H9 (cell line): Measurements from ENCODE around the gene AKAP11. TPM values are rescaled to one million over a fixed set of nuclear protein-coding genes. Genes with fewer than 3 reads are reported as not detected.

ENCODE experiments used
- DNase-seq: peaks from one replicate; pipeline ENCODE4 v3.0.0-alpha.2; 2017
- H2AFZ ChIP-seq: one replicate; pipeline ENCODE4 v1.6.1; 2013; ENCODE audit warnings: mild to moderate bottlenecking, low read length, control low read depth, moderate library complexity
- H2AK5ac ChIP-seq: 2 replicates; pipeline ENCODE4 v1.6.1; 2013; ENCODE audit warnings: low read length, control low read depth, mixed read lengths; ENCODE audit not compliant: insufficient read length
- H2BK120ac ChIP-seq: one replicate; pipeline ENCODE4 v1.6.1; 2013; ENCODE audit warnings: low read depth, mild to moderate bottlenecking, low read length, control low read depth, inconsistent platforms; ENCODE audit not compliant: poor library complexity, severe bottlenecking
- H2BK12ac ChIP-seq: 2 replicates; pipeline ENCODE4 v1.6.1; 2013; ENCODE audit warnings: low read length, control low read depth, mixed read lengths, low read depth; ENCODE audit not compliant: insufficient read length
- H2BK15ac ChIP-seq: 2 replicates; pipeline ENCODE4 v1.6.1; 2013; ENCODE audit warnings: low read depth, low read length, control low read depth
- H2BK20ac ChIP-seq: one replicate; pipeline ENCODE4 v1.6.1; 2013; ENCODE audit warnings: low read depth, mild to moderate bottlenecking, low read length, control low read depth, inconsistent platforms; ENCODE audit not compliant: poor library complexity, severe bottlenecking
- H2BK5ac ChIP-seq: 2 replicates; pipeline ENCODE4 v1.6.1; 2013; ENCODE audit warnings: low read length, control low read depth, mixed read lengths; ENCODE audit not compliant: insufficient read length
- H3K14ac ChIP-seq: 2 replicates; pipeline ENCODE4 v1.6.1; 2013; ENCODE audit warnings: low read length, control low read depth; ENCODE audit not compliant: insufficient read depth
- H3K18ac ChIP-seq: 2 replicates; pipeline ENCODE4 v1.6.1; 2013; ENCODE audit warnings: low read depth, mild to moderate bottlenecking, mixed read lengths, low read length, control low read depth; ENCODE audit not compliant: insufficient read length
- H3K23ac ChIP-seq: 2 replicates; pipeline ENCODE4 v1.6.1; 2013; ENCODE audit warnings: low read length, control low read depth, mixed read lengths, low read depth; ENCODE audit not compliant: insufficient read length
- H3K23me2 ChIP-seq: 2 replicates; pipeline ENCODE4 v1.6.1; 2013; ENCODE audit warnings: low read depth, mild to moderate bottlenecking, mixed read lengths, low read length, control low read depth; ENCODE audit not compliant: insufficient read length, poor library complexity, severe bottlenecking
- H3K27ac ChIP-seq: 2 replicates; pipeline ENCODE4 v1.5.1; 2013; ENCODE audit warnings: low read length, control low read depth, mixed read lengths, low read depth; ENCODE audit not compliant: insufficient read length
- H3K27me3 ChIP-seq: 2 replicates; pipeline ENCODE4 v1.6.1; 2013; ENCODE audit warnings: low read length, control low read depth, inconsistent platforms; ENCODE audit not compliant: insufficient read depth
- H3K4ac ChIP-seq: 2 replicates; pipeline ENCODE4 v1.6.1; 2013; ENCODE audit warnings: low read depth, mild to moderate bottlenecking, control low read depth, inconsistent platforms, low read length, moderate library complexity
- H3K4me1 ChIP-seq: 2 replicates; pipeline ENCODE4 v1.6.1; 2013; ENCODE audit warnings: low read length, control low read depth, inconsistent platforms; ENCODE audit not compliant: insufficient read depth
- H3K4me2 ChIP-seq: 2 replicates; pipeline ENCODE4 v1.6.1; 2013; ENCODE audit warnings: low read length, control low read depth, mixed read lengths; ENCODE audit not compliant: insufficient read length, insufficient read depth
- H3K56ac ChIP-seq: 2 replicates; pipeline ENCODE4 v1.6.1; 2013; ENCODE audit warnings: low read depth, mild to moderate bottlenecking, mixed read lengths, low read length, control low read depth; ENCODE audit not compliant: insufficient read length
- H3K79me1 ChIP-seq: 2 replicates; pipeline ENCODE4 v1.6.1; 2013; ENCODE audit warnings: low read depth, mild to moderate bottlenecking, moderate library complexity, low read length, control low read depth, inconsistent platforms; ENCODE audit not compliant: insufficient read depth, poor library complexity, severe bottlenecking
- H3K79me2 ChIP-seq: 2 replicates; pipeline ENCODE4 v1.6.1; 2013; ENCODE audit warnings: low read length, control low read depth, inconsistent platforms; ENCODE audit not compliant: insufficient read depth
- H3K9ac ChIP-seq: 2 replicates; pipeline ENCODE4 v1.6.1; 2013; ENCODE audit warnings: low read length, control low read depth, mixed read lengths; ENCODE audit not compliant: insufficient read length; ENCODE audit errors: extremely low read depth
- H3K9me3 ChIP-seq: one replicate; pipeline ENCODE4 v1.6.1; 2013; ENCODE audit warnings: low read depth, low read length, inconsistent platforms; ENCODE audit not compliant: control insufficient read depth
- H3T11ph ChIP-seq: one replicate; pipeline ENCODE4 v1.6.1; 2013; ENCODE audit warnings: mild to moderate bottlenecking, low read length, control low read depth, inconsistent platforms
- H4K20me1 ChIP-seq: one replicate; pipeline ENCODE4 v1.6.1; 2013; ENCODE audit not compliant: control insufficient read depth, insufficient read length, insufficient read depth
- H4K5ac ChIP-seq: 2 replicates; pipeline ENCODE4 v1.6.1; 2013; ENCODE audit warnings: low read depth, mild to moderate bottlenecking, mixed read lengths, low read length, control low read depth; ENCODE audit not compliant: insufficient read length
- H4K8ac ChIP-seq: replicated peaks from 2 replicates; pipeline ENCODE4 v1.6.1; 2013; ENCODE audit warnings: low read length, control low read depth, mixed read lengths, low read depth; ENCODE audit not compliant: insufficient read length
- H4K91ac ChIP-seq: 2 replicates; pipeline ENCODE4 v1.6.1; 2013; ENCODE audit warnings: low read depth, mild to moderate bottlenecking, moderate library complexity, mixed read lengths, low read length, control low read depth; ENCODE audit not compliant: insufficient read length
- H3K27ac Mint-ChIP-seq, 3 experiments: 2 replicates in 2 of 3; 3 replicates in 1 of 3; pipeline ENCODE4 v1.8.0; 2020 to 2021; ENCODE audit warnings: mixed read lengths in 3 of 3, mild to moderate bottlenecking in 1 of 3, moderate library complexity in 1 of 3
- H3K27me3 Mint-ChIP-seq: 2 replicates; pipeline ENCODE4 v1.8.0; 2021; ENCODE audit warnings: low read depth, mild to moderate bottlenecking, moderate library complexity, mixed read lengths
- H3K36me3 Mint-ChIP-seq, 3 experiments: 2 replicates in 2 of 3; 3 replicates in 1 of 3; pipeline ENCODE4 v1.8.0; 2020 to 2021; ENCODE audit warnings: low read depth in 3 of 3, mixed read lengths in 3 of 3; ENCODE audit not compliant: insufficient read depth in 1 of 3
- H3K4me1 Mint-ChIP-seq, 2 experiments: 2 replicates each; pipeline ENCODE4 v1.8.0; 2020; ENCODE audit warnings: mixed read lengths in 2 of 2
- H3K4me3 Mint-ChIP-seq, 2 experiments: 2 replicates in 1 of 2; 3 replicates in 1 of 2; pipeline ENCODE4 v1.8.0; 2020 to 2021; ENCODE audit warnings: mild to moderate bottlenecking in 2 of 2, mixed read lengths in 2 of 2, moderate library complexity in 1 of 2
- H3K9me3 Mint-ChIP-seq, 2 experiments: 2 replicates in 1 of 2; 3 replicates in 1 of 2; pipeline ENCODE4 v1.8.0; 2020; ENCODE audit warnings: mild to moderate bottlenecking in 2 of 2, mixed read lengths in 2 of 2, moderate library complexity in 1 of 2
- CTCF ChIP-seq: fragments of 200-600 bp; sonication (generic); conservative IDR thresholded peaks from 3 replicates; pipeline ENCODE4 v1.8.0; 2021; ENCODE audit warnings: antibody characterized with exemption, mild to moderate bottlenecking
- WGBS: extraction: QIAGEN DNeasy Blood & Tissue Kit; methylation state at CpG from one replicate; pipeline ENCODE4 v1.1.7; 2013; ENCODE audit warnings: missing lambda C conversion rate, low lambda C conversion rate, mixed read lengths; ENCODE audit not compliant: insufficient read length; ENCODE audit errors: extremely low coverage; 5-methylcytosine and 5-hydroxymethylcytosine counted together
- total RNA-seq: library from RNA; stranded (reverse); gene quantifications from 2 replicates; pipeline ENCODE4 v1.2.1, GENCODE V29; 2021

AKAP11 gene
- total RNA-seq, 1 experiment from 2014 or later = 20.5 TPM

GRCh38 chr13:42276683-42277082 is 4.7 kb downstream of the AKAP11 start:
- Histone ChIP-seq H3K9ac (no peak overlapping the region), H3K18ac (no peak overlapping the region), H4K5ac (no peak overlapping the region), H3K23ac (no peak overlapping the region), H3K4me1 (peaks cover 3% of the 10 kb centered on the region; the same call in 1 of the 2 replicates), H2BK5ac (no peak overlapping the region), H2BK15ac (no peak overlapping the region), H3K27me3 (no peaks in the 10 kb centered on the region), H3K79me1 (no peaks in the 10 kb centered on the region), H3K56ac (no peak overlapping the region), H2BK12ac (no peak overlapping the region), H4K20me1 (no peaks in the 10 kb centered on the region), H3K4ac (no peak overlapping the region), H3K9me3 (no peaks in the 10 kb centered on the region), H3T11ph (no peak overlapping the region), H3K23me2 (peaks cover 4% of the 10 kb centered on the region), H4K91ac (no peak overlapping the region), H2BK20ac (no peak overlapping the region), H3K14ac (no peak overlapping the region), H3K27ac (no peak overlapping the region), H3K4me2 (no peak overlapping the region), H3K79me2 (peaks cover 11% of the 10 kb centered on the region; the same call in 1 of the 2 replicates), H2BK120ac (no peak overlapping the region), H2AFZ (no peak overlapping the region), H2AK5ac (no peak overlapping the region), H4K8ac (no peak overlapping the region)
- DNase-seq = no peak
- no peaks in the 10 kb centered on the region; the same call in 1 of the 2 replicates for H3K27me3 Mint-ChIP-seq
- no CpG with 5 or more reads among the region's 3 CpGs for WGBS
- peaks cover 40 to 44% of the 10 kb centered on the region in 2 experiments for H3K4me1 Mint-ChIP-seq
- H3K36me3 Mint-ChIP-seq = no peaks in the 10 kb centered on the region
- H3K27ac Mint-ChIP-seq = no peak overlapping the region
- H3K9me3 Mint-ChIP-seq = peaks cover 0 to 4% of the 10 kb centered on the region in 2 experiments; a peak in 1 of 5 replicates
- H3K4me3 Mint-ChIP-seq = no peak overlapping the region
- TF ChIP-seq CTCF = no peak
